Fibroblast of mammary gland (primary cell): Measurements from ENCODE around the gene DUSP15.
A peak's percentile ranks its signal among the peaks of the same experiment; 100 is the strongest.

Source experiments
- DNase-seq: peaks from one replicate; pipeline ENCODE4 v3.0.0-alpha.2; 2010; ENCODE audit warnings: low read depth
- H3K4me3 ChIP-seq: 2 replicates; pipeline ENCODE4 v1.5.1; 2011; ENCODE audit warnings: low read depth, mild to moderate bottlenecking, low read length, moderate library complexity; ENCODE audit not compliant: control insufficient read depth
- TF ChIP-seq, protein P1 (sequence below): conservative IDR thresholded peaks from 2 replicates; pipeline ENCODE4 v1.5.1; 2011; ENCODE audit warnings: low read depth, low read length, inconsistent platforms; ENCODE audit not compliant: control insufficient read depth, insufficient read depth

DUSP15 gene

DNA sequence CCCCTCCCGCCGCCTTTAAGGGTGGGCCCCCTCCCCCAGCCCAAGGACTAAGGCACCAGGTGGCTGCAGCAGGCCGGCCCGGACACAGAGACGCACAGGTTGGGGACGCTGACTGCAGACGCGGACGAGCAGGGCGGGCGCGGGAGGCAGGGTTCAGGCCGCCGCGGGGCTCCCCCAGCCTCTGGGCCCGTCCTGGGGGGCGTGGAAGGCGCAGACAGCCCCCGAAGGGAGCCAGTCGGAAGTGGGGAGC lies 9.3 kb downstream of the DUSP15 start:
- H3K4me3 ChIP-seq: no peak overlapping the region
- DNase-seq: no peak
- TF ChIP-seq, protein P1, sequence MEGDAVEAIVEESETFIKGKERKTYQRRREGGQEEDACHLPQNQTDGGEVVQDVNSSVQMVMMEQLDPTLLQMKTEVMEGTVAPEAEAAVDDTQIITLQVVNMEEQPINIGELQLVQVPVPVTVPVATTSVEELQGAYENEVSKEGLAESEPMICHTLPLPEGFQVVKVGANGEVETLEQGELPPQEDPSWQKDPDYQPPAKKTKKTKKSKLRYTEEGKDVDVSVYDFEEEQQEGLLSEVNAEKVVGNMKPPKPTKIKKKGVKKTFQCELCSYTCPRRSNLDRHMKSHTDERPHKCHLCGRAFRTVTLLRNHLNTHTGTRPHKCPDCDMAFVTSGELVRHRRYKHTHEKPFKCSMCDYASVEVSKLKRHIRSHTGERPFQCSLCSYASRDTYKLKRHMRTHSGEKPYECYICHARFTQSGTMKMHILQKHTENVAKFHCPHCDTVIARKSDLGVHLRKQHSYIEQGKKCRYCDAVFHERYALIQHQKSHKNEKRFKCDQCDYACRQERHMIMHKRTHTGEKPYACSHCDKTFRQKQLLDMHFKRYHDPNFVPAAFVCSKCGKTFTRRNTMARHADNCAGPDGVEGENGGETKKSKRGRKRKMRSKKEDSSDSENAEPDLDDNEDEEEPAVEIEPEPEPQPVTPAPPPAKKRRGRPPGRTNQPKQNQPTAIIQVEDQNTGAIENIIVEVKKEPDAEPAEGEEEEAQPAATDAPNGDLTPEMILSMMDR: no peak

DNA sequence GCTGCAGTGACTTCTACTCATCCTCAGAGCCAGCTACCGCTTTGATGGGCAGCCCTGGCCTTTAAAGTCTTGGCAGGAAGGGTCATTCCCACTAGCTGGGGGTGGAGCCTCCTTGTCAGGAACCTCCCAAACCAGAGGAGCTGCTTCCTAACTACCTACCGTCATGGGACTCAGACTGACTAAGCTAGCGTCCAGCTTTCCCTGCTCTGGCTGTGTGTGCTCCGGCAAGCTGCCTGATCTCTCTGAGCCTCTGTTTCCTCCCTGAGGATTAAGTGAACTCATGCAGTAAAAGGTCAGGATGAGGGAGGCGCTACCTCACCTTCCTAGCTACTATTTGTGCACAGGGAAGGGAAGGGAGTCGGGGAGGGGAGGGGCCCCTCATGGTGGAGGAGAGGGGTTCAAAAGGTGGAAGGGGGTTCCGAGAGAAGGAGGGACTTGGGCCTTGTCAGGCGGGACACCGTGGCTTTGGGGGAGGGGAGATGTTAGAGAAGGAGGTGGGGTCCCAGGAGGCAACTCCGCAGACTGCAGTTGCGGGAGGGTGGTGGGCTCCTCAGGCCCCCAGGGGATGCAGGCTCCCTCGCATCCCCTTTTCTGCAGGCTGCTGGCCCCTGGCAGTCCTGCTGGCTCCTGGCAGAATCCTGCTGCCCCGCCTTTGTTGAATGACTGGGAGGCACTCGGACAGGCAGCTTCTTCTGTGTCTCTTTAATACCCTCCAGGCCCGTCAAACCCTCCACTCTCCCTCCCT lies 9.8 kb downstream of the DUSP15 start:
- no peak overlapping the region for H3K4me3 ChIP-seq
- DNase-seq: peak; percentile 63
- TF ChIP-seq, protein P1: no peak

DNA sequence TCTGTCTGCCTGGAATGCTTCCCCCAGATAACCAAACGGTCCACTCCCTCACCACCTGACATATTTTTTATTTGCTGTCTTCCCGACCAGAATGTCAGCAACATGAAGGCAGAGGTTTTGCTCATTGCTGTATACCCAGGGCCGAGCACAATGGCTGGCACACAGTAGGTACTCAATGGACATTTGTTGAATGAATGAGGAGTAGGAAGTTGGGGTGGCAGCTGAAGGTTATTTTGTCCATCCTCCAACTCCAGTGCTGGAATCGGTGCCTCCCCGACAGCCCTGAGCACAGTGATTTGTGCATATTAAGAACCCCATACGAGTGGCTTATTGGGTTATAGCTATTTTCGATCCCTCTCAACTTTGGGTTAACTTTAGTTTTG lies 10.3 kb downstream of the DUSP15 start:
- DNase-seq: no peak
- H3K4me3 ChIP-seq: no peak overlapping the region
- TF ChIP-seq, protein P1: no peak

DNA sequence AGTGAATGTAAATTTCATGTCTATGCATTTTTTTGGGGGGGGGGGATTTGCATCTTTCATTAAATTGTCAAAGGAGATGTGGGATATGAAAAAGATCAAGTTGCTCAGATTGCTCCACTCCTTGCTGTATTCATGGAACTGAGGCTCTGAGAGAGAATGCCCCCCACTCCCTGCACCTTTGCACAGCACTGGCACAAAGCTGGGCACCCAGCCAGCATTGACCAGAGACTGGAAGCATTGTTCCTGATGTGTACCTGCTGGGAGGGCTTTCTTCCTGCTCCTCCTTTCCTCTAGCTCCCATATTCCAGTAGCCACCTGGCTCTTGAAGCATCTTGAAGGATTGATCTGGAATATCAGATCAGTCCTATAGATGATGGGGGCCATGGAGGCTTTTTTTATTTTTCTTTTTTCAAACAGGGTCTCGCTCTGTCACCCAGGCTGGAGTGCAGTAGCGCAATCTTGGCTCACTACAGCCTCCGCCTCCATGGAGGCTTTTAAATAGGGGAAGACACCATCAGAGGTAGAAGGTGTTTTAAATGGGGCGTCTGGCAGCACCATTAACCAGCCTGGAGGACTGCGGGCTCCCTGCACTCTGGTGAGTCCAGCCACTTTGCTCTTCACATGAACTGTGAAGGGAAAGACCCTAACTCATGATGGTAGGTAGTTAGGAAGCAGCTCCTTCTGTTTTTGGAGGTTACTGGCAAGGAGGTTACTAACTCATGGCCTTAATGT lies 10.9 kb downstream of the DUSP15 start:
- TF ChIP-seq, protein P1: no peak
- no peak for DNase-seq
- H3K4me3 ChIP-seq: no peak overlapping the region

DNA sequence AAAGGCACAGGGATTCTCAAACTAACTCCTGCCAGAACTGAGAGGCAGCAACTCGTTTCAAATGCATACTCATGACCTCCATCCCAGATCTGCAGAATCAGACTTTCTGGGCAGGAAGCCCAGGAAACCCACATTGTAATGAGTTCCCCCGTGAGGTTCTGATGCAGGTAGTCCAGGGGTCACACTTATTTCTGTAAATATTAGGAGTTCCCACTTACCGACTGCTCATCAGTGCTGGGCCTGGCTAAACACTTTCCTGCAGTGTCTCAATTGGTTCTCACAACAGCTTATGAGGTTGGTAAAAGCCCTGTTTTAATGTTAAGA lies 11.6 kb downstream of the DUSP15 start:
- DNase-seq: no peak
- H3K4me3 ChIP-seq: no peak overlapping the region

DNA sequence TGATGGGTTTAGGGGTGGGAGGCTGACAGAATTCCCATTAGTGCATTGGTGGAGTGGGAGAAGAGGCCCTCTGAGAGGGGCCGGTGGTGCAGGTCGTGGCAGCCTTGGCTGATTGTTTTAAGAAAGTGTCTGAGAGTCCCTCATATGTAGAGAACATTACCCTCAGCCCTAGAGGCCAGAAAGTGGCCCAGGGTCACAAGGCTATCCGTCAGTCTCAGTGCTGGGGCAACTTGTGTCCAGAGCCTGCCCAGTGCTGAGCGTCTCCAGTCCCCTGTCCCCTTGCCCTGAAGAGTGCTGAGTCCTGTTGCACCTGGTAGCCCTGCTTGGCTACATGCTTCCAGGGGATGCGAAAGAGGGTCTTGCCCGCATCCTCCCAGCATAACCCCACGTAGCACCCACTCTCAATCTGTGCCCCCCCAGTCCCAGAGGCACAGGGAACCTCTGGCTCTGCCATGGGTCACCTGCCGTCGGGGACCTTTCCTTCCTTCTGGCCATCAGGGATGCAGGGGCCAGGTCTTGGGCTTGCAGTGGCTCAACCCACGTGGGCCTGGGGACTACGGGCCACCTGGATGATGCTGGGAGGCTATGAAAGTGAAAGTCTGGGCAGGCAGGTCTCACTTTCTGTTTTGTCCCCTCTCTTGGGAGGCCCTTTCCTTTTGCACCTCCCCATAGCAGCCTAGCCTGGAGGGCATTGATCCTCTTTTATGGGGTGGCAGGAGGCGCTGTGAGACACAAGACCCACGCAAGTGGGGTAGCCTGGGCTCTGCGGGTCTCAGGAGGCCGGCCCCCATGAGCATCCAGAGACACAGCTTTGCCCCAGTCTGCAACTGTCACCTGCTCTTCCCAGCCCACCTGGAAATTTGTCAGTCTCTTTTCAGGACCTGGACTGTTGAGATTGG lies 12.2 kb downstream of the DUSP15 start:
- TF ChIP-seq, protein P1: no peak
- no peak overlapping the region for H3K4me3 ChIP-seq

More for the DNA sequence above, 11.6 kb downstream of the DUSP15 start:
- TF ChIP-seq, protein P1: no peak

More for the DNA sequence above, 12.2 kb downstream of the DUSP15 start:
- DNase-seq: no peak
